ENCODE data around the gene RAI1. TPM values are rescaled to one million over a fixed set of nuclear protein-coding genes. Genes with fewer than 3 reads are reported as not detected.
"Not testable (repeated sequence)": the region's sequence is repeated elsewhere in the genome, so short reads cannot be mapped to it uniquely, and the experiment has no call there.

Gene RAI1
- total RNA-seq, 2 experiments from 2014 or later, result 9.2 to 12.0 TPM

- H3K27ac Mint-ChIP-seq, result no peak overlapping the region
- peaks cover 23% of the 10 kb centered on the region for H3K4me1 Mint-ChIP-seq (ENCODE audit: low read depth)
- no peak overlapping the region for H3K4me3 Mint-ChIP-seq
- H3K36me3 Mint-ChIP-seq (ENCODE audit: low read depth), result no peaks in the 10 kb centered on the region
- no peaks in the 10 kb centered on the region for H3K9me3 Mint-ChIP-seq
- intact Hi-C loops (cut with micrococcal nuclease), result no loop called here
- DNase-seq, result no peak
- H3K27me3 Mint-ChIP-seq (ENCODE audit: low read depth), result no peaks in the 10 kb centered on the region
- CTCF ChIA-PET, result interaction anchor here (0.6 to 4.4 kb wide), 3 partner anchors 116 to 407 kb away, joined by 3 to 23 read pairs (median 3); no protein-coding TSS in a partner anchor
Measured at GRCh38 chr17:17677299-17678040, 3.8 kb upstream of the RAI1 start.

- H3K4me1 Mint-ChIP-seq (ENCODE audit: low read depth), result peaks cover 18% of the 10 kb centered on the region
- DNase-seq; H3K27me3 Mint-ChIP-seq (ENCODE audit: low read depth); H3K4me3 Mint-ChIP-seq; H3K36me3 Mint-ChIP-seq (ENCODE audit: low read depth); H3K9me3 Mint-ChIP-seq; H3K27ac Mint-ChIP-seq; intact Hi-C loops (cut with micrococcal nuclease): not testable (repeated sequence)
- CTCF ChIA-PET, result interaction anchor here (0.9 to 4.4 kb wide), 2 partner anchors 116 to 183 kb away, joined by 3 to 23 read pairs; no protein-coding TSS in a partner anchor
Measured at GRCh38 chr17:17678063-17678699, 3.1 kb upstream of the RAI1 start.

GRCh38 chr17:17679243-17679642 lies 2.0 kb upstream of the RAI1 start:
- CTCF ChIA-PET, result interaction anchor here (0.6 to 4.4 kb wide), 11 partner anchors 16 to 344 kb away, joined by 3 to 23 read pairs (median 3); no protein-coding TSS in a partner anchor
- intact Hi-C loops (cut with micrococcal nuclease), result no loop called here
- Mint-ChIP-seq H3K4me1 (ENCODE audit: low read depth) (peaks cover 25% of the 10 kb centered on the region), H3K36me3 (ENCODE audit: low read depth) (no peaks in the 10 kb centered on the region), H3K27ac (no peak overlapping the region), H3K9me3 (no peaks in the 10 kb centered on the region), H3K27me3 (ENCODE audit: low read depth) (no peaks in the 10 kb centered on the region), H3K4me3 (no peak overlapping the region)
- DNase-seq, result no peak

GRCh38 chr17:17679748-17680147 lies 1.5 kb upstream of the RAI1 start:
- Mint-ChIP-seq H3K9me3 (no peaks in the 10 kb centered on the region), H3K4me1 (ENCODE audit: low read depth) (peaks cover 26% of the 10 kb centered on the region), H3K4me3 (no peak overlapping the region), H3K36me3 (ENCODE audit: low read depth) (no peaks in the 10 kb centered on the region), H3K27me3 (ENCODE audit: low read depth) (no peaks in the 10 kb centered on the region), H3K27ac (no peak overlapping the region)
- DNase-seq, result no peak
- CTCF ChIA-PET, result interaction anchor here (0.5 to 4.4 kb wide), 13 partner anchors 8 to 353 kb away, joined by 3 to 23 read pairs (median 3); no protein-coding TSS in a partner anchor
- intact Hi-C loops (cut with micrococcal nuclease), result loop anchor here (2.0 to 5.0 kb wide), 3 partner anchors 133 to 408 kb away; partner anchors contain the start of gene DRG2

- H3K27ac Mint-ChIP-seq, result no peak overlapping the region
- no peaks in the 10 kb centered on the region for H3K27me3 Mint-ChIP-seq (ENCODE audit: low read depth)
- no peak for DNase-seq
- intact Hi-C loops (cut with micrococcal nuclease), result loop anchor here (1.0 to 5.0 kb wide), 6 partner anchors 112 to 407 kb away; partner anchors contain the start of gene DRG2
- peak overlapping the region; percentile 5 for H3K4me3 Mint-ChIP-seq
- H3K4me1 Mint-ChIP-seq (ENCODE audit: low read depth), result peaks cover 32% of the 10 kb centered on the region
- H3K36me3 Mint-ChIP-seq (ENCODE audit: low read depth), result no peaks in the 10 kb centered on the region
- CTCF ChIA-PET, result interaction anchor here (1.0 to 4.4 kb wide), 6 partner anchors 8 to 239 kb away, joined by 3 to 23 read pairs (median 4); no protein-coding TSS in a partner anchor
- H3K9me3 Mint-ChIP-seq, result no peaks in the 10 kb centered on the region
Measured at GRCh38 chr17:17680477-17681186, 626 bp upstream of the RAI1 start.

GRCh38 chr17:17681744-17682292 lies 560 bp downstream of the RAI1 start:
- Mint-ChIP-seq H3K27me3 (ENCODE audit: low read depth) (no peaks in the 10 kb centered on the region), H3K27ac (peak overlapping the region; percentile 87), H3K4me1 (ENCODE audit: low read depth) (peaks cover 29% of the 10 kb centered on the region), H3K9me3 (no peaks in the 10 kb centered on the region), H3K36me3 (ENCODE audit: low read depth) (no peaks in the 10 kb centered on the region), H3K4me3 (peak overlapping the region; percentile 88)
- DNase-seq, result peak; percentile 34
- CTCF ChIA-PET, result interaction anchor here (0.8 to 2.3 kb wide), 8 partner anchors 8 to 356 kb away, joined by 3 to 20 read pairs (median 3); no protein-coding TSS in a partner anchor
- intact Hi-C loops (cut with micrococcal nuclease), result loop anchor here (1.0 to 5.0 kb wide), 11 partner anchors 43 to 405 kb away; partner anchors contain the start of gene DRG2

- CTCF ChIA-PET, result interaction anchor here (0.8 to 2.3 kb wide), 8 partner anchors 8 to 356 kb away, joined by 3 to 9 read pairs (median 3); no protein-coding TSS in a partner anchor
- no peaks in the 10 kb centered on the region for H3K9me3 Mint-ChIP-seq
- H3K4me1 Mint-ChIP-seq (ENCODE audit: low read depth), result peaks cover 24% of the 10 kb centered on the region
- intact Hi-C loops (cut with micrococcal nuclease), result loop anchor here (1.0 to 5.0 kb wide), 7 partner anchors 42 to 405 kb away; partner anchors contain the start of gene DRG2
- H3K27ac Mint-ChIP-seq, result peak overlapping the region; percentile 90
- H3K4me3 Mint-ChIP-seq, result peak overlapping the region; percentile 88
- DNase-seq, result peak; percentile 60
- no peaks in the 10 kb centered on the region for H3K27me3 Mint-ChIP-seq (ENCODE audit: low read depth)
- no peaks in the 10 kb centered on the region for H3K36me3 Mint-ChIP-seq (ENCODE audit: low read depth)
Measured at GRCh38 chr17:17682293-17682736, 1.1 kb downstream of the RAI1 start.

GRCh38 chr17:17682737-17683680 lies 1.8 kb downstream of the RAI1 start:
- CTCF ChIA-PET, result interaction anchor here (0.6 to 2.3 kb wide), 8 partner anchors 10 to 350 kb away, joined by 3 to 9 read pairs (median 3); no protein-coding TSS in a partner anchor
- H3K4me1 Mint-ChIP-seq (ENCODE audit: low read depth), result peaks cover 23% of the 10 kb centered on the region

GRCh38 chr17:17683710-17684365 lies 2.6 kb downstream of the RAI1 start:
- intact Hi-C loops (cut with micrococcal nuclease), result loop anchor here (1.0 to 5.0 kb wide), 6 partner anchors 8 to 403 kb away; partner anchors contain the start of gene DRG2
- Mint-ChIP-seq H3K4me3 (peak overlapping the region; percentile 88), H3K27me3 (ENCODE audit: low read depth) (no peaks in the 10 kb centered on the region), H3K4me1 (ENCODE audit: low read depth) (peaks cover 23% of the 10 kb centered on the region), H3K9me3 (no peaks in the 10 kb centered on the region), H3K27ac (peak overlapping the region; percentile 90), H3K36me3 (ENCODE audit: low read depth) (no peaks in the 10 kb centered on the region)
- CTCF ChIA-PET, result interaction anchor here (0.6 to 2.3 kb wide), 7 partner anchors 9 to 171 kb away, joined by 3 to 9 read pairs (median 3); no protein-coding TSS in a partner anchor
- DNase-seq, result no peak

More at GRCh38 chr17:17682737-17683680, 1.8 kb downstream of the RAI1 start:
- peak overlapping the region; percentile 90 for H3K27ac Mint-ChIP-seq
- H3K27me3 Mint-ChIP-seq (ENCODE audit: low read depth), result no peaks in the 10 kb centered on the region
- H3K9me3 Mint-ChIP-seq, result no peaks in the 10 kb centered on the region
- no peaks in the 10 kb centered on the region for H3K36me3 Mint-ChIP-seq (ENCODE audit: low read depth)
- peak; percentile 85 for DNase-seq
- peak overlapping the region; percentile 88 for H3K4me3 Mint-ChIP-seq
- intact Hi-C loops (cut with micrococcal nuclease), result loop anchor here (1.0 to 5.0 kb wide), 8 partner anchors 9 to 404 kb away; partner anchors contain the start of gene DRG2

All from activated naive CD4-positive, alpha-beta T cell treated with anti-CD3 and anti-CD28 coated beads for 36 hours (primary cell).